Left lung (tissue), 10 donors: ENCODE results near the gene NOB1. TPM values are rescaled to one million over a fixed set of nuclear protein-coding genes. Genes with fewer than 3 reads are reported as not detected.

Experiments
- ATAC-seq: fragments of 200-7000 bp; cut with Tn5 transposase; one replicate; pipeline ENCODE4 v1.9.1; 2020; ENCODE audit warnings: moderate library complexity
- DNase-seq, 4 donors: peaks; one replicate each; pipeline ENCODE4 v3.0.0-alpha.2; 2013 to 2020
- H3K27ac ChIP-seq, 2 donors: fragments of 200-600 bp; sonication (generic) in 1 of 2; one replicate each; pipeline versions ENCODE4 v1.5.0 to v1.8.0; 2020 to 2021
- H3K27me3 ChIP-seq, 2 donors: fragments of 200-600 bp; sonication (generic) in 1 of 2; one replicate each; pipeline versions ENCODE4 v1.5.0 to v1.8.0; 2020 to 2021
- H3K36me3 ChIP-seq, 2 donors: fragments of 200-600 bp; sonication (generic) in 1 of 2; one replicate each; pipeline versions ENCODE4 v1.5.0 to v1.8.0; 2020 to 2021
- H3K4me1 ChIP-seq, 2 donors: fragments of 200-600 bp; one replicate each; pipeline ENCODE4 v1.8.0; 2021
- H3K4me3 ChIP-seq, 2 donors: fragments of 200-600 bp; sonication (generic) in 1 of 2; one replicate each; pipeline versions ENCODE4 v1.5.0 to v1.8.0; 2020 to 2021; ENCODE audit warnings: mild to moderate bottlenecking in 1 of 2
- H3K9me3 ChIP-seq, 2 donors: fragments of 200-600 bp; sonication (generic) in 1 of 2; one replicate each; pipeline versions ENCODE4 v1.5.0 to v1.8.0; 2020 to 2021
- CTCF ChIP-seq, 2 donors: fragments of 200-600 bp; sonication (generic) in 1 of 2; IDR thresholded peaks; one replicate each; pipeline versions ENCODE4 v1.5.0 to v1.8.0; 2021; ENCODE audit warnings: antibody characterized with exemption in 2 of 2
- intact Hi-C, 2 donors: fragments of 100-400 bp; cut with DNase I; formaldehyde crosslinking; loops; one replicate each; pipeline versions ENCODE4 v1.11.2 to v1.14.2; 2022
- polyA plus RNA-seq, 6 donors: library from polyadenylated mRNA; unstranded; fragments of 120-200 nt; gene quantifications; one replicate each; pipeline ENCODE4 v1.2.1, GENCODE V29; 2013; ENCODE audit not compliant: insufficient read length in 6 of 6
- total RNA-seq, 2 donors: library from RNA; stranded (reverse); fragmentation: NEBNext Ultra II Directional; extraction: Animal tissue kit (Norgen Biotek cat#: 25700); gene quantifications; one replicate each; pipeline ENCODE4 v1.2.1, GENCODE V29; 2021
- donor health status: DM: no; HTN: yes; CAD: no.
- donor health status: DM: no; HTN: no; CAD: no.

NOB1 gene
- total and polyA plus RNA-seq, 8 donors = 29.9 to 67.4 (median 61.7) TPM

DNA sequence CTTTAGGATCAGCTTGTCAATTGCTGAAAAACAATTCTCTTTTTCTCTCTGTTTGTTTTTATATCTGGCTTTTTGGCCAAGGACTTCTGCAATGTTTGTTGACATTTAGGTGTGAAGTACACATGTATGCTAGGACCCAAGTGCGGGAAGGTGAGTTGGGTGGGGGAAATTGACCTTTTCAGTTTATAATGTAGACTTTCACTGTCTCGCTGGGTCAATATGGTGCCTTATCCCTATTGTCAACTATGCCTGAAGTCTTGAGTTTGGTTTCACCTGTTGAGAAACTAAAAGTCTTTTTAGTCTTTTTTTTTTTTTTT, 16.9 kb upstream of the NOB1 start:
- no peak for DNase-seq
- H3K27me3 ChIP-seq = no peaks in the 10 kb centered on the region
- intact Hi-C loops = no loop called here
- peaks cover 0 to 4% of the 10 kb centered on the region in 2 donors for H3K36me3 ChIP-seq
- no peak overlapping the region for H3K4me3 ChIP-seq
- peaks cover 8 to 63% of the 10 kb centered on the region in 2 donors for H3K4me1 ChIP-seq
- TF ChIP-seq CTCF (IDR thresholded peaks at IDR 0.05) = no peak
- no peak overlapping the region for H3K27ac ChIP-seq
- H3K9me3 ChIP-seq = peaks cover 0 to 5% of the 10 kb centered on the region in 2 donors
- no peak for ATAC-seq

GRCh38 chr16:69769404-69769803, 14.7 kb upstream of the NOB1 start:
- intact Hi-C loops = no loop called here
- ATAC-seq (peak; percentile 61), DNase-seq (peak in 1 of 4 donors; percentile 26)
- no peak overlapping the region for H3K4me3 ChIP-seq
- no peak for TF ChIP-seq CTCF (IDR thresholded peaks at IDR 0.05)
- H3K9me3 ChIP-seq = no peaks in the 10 kb centered on the region
- H3K36me3 ChIP-seq = no peaks in the 10 kb centered on the region
- no peak overlapping the region for H3K27ac ChIP-seq
- no peaks in the 10 kb centered on the region for H3K27me3 ChIP-seq
- peaks cover 8 to 64% of the 10 kb centered on the region in 2 donors for H3K4me1 ChIP-seq

DNA sequence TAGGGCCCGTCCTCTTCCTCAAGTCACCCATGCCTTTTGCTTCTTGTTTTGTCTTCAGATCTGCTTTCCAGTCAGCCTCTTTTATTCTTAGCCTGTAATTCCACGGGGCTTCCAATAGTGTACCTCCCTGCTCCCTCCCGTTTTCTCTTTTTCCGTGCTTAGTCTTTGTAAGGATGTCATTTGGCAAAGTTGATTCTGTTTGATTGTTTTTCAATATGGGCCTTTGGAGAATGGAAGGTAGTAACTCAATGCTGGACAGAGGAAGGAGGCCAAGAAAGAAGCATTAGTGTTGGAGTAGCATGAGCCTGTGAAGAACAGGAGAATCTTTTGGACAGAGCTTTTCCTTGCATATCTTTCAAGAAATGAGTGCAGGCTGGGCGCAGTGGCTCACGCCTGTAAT, 13.9 kb upstream of the NOB1 start:
- no peak for TF ChIP-seq CTCF (IDR thresholded peaks at IDR 0.05)
- Histone ChIP-seq H3K4me1 (peaks cover 8 to 71% of the 10 kb centered on the region in 2 donors), H3K9me3 (no peaks in the 10 kb centered on the region), H3K36me3 (no peaks in the 10 kb centered on the region), H3K27ac (peak overlapping the region; percentile 48 to 59), H3K4me3 (no peak overlapping the region), H3K27me3 (no peaks in the 10 kb centered on the region)
- ATAC-seq (no peak), DNase-seq (no peak)
- intact Hi-C loops = no loop called here

DNA sequence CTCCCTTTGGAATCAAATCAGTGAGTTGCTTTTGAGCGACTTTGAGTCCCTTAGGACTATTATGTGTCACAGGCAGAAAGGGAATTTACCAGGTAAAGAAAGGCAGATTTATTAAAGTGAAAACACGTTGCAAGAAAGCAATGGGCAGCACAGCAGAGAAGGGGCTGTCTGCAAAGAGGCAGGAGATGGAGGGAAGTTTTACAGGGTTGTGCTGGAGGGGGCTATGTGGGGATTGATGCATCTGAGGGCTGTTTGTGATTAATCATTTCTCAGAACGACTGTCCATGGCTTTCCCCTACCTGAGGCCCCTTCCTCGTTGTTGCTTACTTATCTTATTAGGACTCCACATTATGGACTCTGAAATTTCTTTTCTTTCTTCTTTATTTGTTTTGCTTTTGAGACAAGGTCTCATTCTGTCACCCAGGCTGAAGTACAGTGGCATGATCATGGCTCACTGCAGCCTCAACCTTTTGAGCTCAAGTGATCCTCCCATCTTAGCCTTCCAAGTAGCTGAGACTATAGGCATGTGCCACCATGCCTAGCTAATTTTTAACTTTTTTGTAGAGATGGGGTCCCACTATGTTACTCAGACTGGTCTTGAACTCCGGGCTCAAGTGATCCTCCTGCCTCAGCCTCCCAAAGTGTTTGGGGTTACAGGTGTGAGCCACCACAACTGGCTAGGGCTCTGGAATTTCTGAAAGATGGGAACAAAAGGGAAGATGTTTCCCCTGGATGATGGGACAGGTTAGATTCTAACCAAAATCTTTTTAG, 12.9 kb upstream of the NOB1 start:
- Histone ChIP-seq H3K27me3 (no peaks in the 10 kb centered on the region), H3K9me3 (no peaks in the 10 kb centered on the region), H3K4me1 (peaks cover 8 to 72% of the 10 kb centered on the region in 2 donors), H3K27ac (no peak overlapping the region), H3K36me3 (no peaks in the 10 kb centered on the region), H3K4me3 (no peak overlapping the region)
- DNase-seq = no peak
- no peak for ATAC-seq
- TF ChIP-seq CTCF (IDR thresholded peaks at IDR 0.05) = no peak
- intact Hi-C loops = no loop called here

- ATAC-seq (peak; percentile 7), DNase-seq (peak in 1 of 4 donors; percentile 37)
- TF ChIP-seq CTCF (IDR thresholded peaks at IDR 0.05) = no peak
- intact Hi-C loops = no loop called here
- Histone ChIP-seq H3K4me3 (peak overlapping the region; percentile 79 to 89), H3K36me3 (no peaks in the 10 kb centered on the region), H3K9me3 (no peaks in the 10 kb centered on the region), H3K27ac (peak overlapping the region; percentile 91 to 93), H3K27me3 (no peaks in the 10 kb centered on the region), H3K4me1 (peaks cover 0 to 46% of the 10 kb centered on the region in 2 donors)
Observed at GRCh38 chr16:69763599-69763942, 8.8 kb upstream of the NOB1 start.
